GM19043 (cell line): ENCODE results near the gene STMN3.
"Not testable (repeated sequence)": the region's sequence is repeated elsewhere in the genome, so short reads cannot be mapped to it uniquely, and the experiment has no call there.

Source experiments
- ATAC-seq: cut with Tn5 transposase; IDR thresholded peaks from one replicate; pipeline ENCODE4 v1.9.1; 2021; ENCODE audit warnings: low read depth; ENCODE audit not compliant: unreplicated experiment

The STMN3 gene

GRCh38 chr20:63678667-63679465 lies 25.6 kb upstream of the STMN3 start:
- no peak for ATAC-seq

- ATAC-seq: no peak
Observed at GRCh38 chr20:63678071-63678470, 24.8 kb upstream of the STMN3 start.

- no peak for ATAC-seq
Observed at GRCh38 chr20:63675681-63676368, 22.6 kb upstream of the STMN3 start.

- ATAC-seq: no peak
Observed at GRCh38 chr20:63673951-63674350, 20.7 kb upstream of the STMN3 start.

GRCh38 chr20:63672666-63673065 lies 19.4 kb upstream of the STMN3 start:
- ATAC-seq: no peak

- not testable (repeated sequence) for ATAC-seq
Observed at GRCh38 chr20:63671695-63672094, 18.5 kb upstream of the STMN3 start.

GRCh38 chr20:63668351-63668750 lies 15.1 kb upstream of the STMN3 start:
- ATAC-seq: no peak

- no peak for ATAC-seq
Observed at GRCh38 chr20:63667858-63668257, 14.6 kb upstream of the STMN3 start.

GRCh38 chr20:63665708-63666107 lies 12.5 kb upstream of the STMN3 start:
- no peak for ATAC-seq

GRCh38 chr20:63664861-63665594 lies 11.8 kb upstream of the STMN3 start:
- no peak for ATAC-seq

- ATAC-seq: no peak
Observed at GRCh38 chr20:63664143-63664851, 11.1 kb upstream of the STMN3 start.

GRCh38 chr20:63663332-63664066 lies 10.3 kb upstream of the STMN3 start:
- no peak for ATAC-seq

GRCh38 chr20:63662813-63663189 lies 9.6 kb upstream of the STMN3 start:
- ATAC-seq: no peak

- ATAC-seq: no peak
Observed at GRCh38 chr20:63661959-63662812, 9.0 kb upstream of the STMN3 start.

GRCh38 chr20:63661108-63661507 lies 7.9 kb upstream of the STMN3 start:
- no peak for ATAC-seq

- no peak for ATAC-seq
Observed at GRCh38 chr20:63660622-63661021, 7.4 kb upstream of the STMN3 start.

- not testable (repeated sequence) for ATAC-seq
Observed at GRCh38 chr20:63660174-63660573, 7.0 kb upstream of the STMN3 start.

- no peak for ATAC-seq
Observed at GRCh38 chr20:63659370-63659769, 6.1 kb upstream of the STMN3 start.

GRCh38 chr20:63658749-63659187 lies 5.5 kb upstream of the STMN3 start:
- no peak for ATAC-seq
